NCI-H226 (cell line): ENCODE results near the gene PLXNC1.
A peak's percentile ranks its signal among the peaks of the same experiment; 100 is the strongest.

ENCODE experiments used
- DNase-seq: peaks from one replicate; pipeline ENCODE4 v3.0.0-alpha.2; 2015

Gene PLXNC1

DNA sequence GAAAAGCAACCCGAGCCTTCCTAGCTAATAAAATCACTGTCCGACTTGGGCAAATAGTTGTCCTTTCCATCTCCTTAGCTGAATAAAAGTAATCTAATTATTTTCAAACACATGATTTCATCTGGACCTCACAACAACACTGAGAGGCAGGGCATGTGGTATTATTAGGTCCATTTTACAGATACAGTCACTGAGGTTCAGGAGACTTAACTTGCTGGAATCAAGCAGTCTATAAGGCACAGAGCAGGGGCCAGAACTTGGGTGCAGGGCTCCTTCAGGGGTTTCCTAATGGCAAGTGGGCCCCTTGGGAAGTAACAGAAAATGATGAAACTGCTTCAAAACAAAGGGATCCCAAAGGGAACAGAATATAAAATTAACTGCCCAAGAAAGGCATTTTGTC, 15.5 kb downstream of the PLXNC1 start:
- no peak for DNase-seq

DNA sequence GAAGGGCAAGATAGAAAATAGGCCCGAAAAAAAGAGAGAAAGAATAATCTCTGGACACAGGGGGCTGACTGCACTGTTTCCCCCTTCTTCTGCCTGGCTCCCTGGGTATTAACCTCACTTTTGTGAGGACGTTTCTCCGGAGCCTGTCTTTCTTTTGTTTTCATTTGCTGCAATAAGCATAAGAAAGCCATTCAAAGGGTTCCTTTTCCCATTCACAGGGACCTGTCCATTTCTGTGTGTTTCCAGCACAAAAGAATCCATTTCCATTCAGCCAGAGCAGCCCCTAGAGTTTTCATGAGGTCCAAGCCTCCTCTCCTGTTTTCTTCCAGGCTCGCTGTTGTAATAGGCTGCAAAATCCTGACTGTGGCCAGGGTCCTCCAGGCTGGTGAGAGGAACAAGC, 16.8 kb downstream of the PLXNC1 start:
- DNase-seq, result no peak

DNA sequence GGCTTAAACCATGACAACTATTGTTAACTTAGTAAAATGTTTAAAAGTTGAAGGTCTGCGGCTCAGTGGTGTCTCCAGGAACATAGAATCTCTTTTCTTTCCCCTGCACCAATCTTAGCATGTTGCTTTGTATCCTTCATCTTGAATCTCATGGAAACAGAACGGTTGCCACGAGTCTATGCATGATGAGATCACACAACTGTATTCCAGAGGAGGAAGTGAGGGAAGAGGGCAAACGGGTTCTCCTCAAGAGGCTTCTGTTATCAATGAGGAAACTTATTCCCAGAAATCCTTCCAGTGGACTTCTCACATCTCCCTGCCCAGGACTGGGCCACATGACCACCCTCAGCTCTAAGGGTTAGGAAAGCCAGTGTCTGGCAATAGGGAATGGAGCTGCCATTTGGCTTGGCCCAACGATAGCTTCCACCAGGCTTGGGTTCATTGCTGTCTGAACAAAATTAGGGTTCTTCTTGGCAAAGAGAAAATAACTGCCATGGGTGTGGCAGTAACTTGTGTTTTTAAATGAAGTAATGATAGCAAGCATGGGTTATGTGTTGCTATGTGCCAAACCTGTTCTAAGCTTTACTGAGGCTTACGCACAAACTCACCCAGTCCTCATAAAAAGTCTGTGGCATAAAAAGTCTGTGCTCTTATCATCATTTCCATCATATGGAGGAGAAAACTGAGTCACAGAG, 17.4 kb downstream of the PLXNC1 start:
- DNase-seq, result no peak

DNA sequence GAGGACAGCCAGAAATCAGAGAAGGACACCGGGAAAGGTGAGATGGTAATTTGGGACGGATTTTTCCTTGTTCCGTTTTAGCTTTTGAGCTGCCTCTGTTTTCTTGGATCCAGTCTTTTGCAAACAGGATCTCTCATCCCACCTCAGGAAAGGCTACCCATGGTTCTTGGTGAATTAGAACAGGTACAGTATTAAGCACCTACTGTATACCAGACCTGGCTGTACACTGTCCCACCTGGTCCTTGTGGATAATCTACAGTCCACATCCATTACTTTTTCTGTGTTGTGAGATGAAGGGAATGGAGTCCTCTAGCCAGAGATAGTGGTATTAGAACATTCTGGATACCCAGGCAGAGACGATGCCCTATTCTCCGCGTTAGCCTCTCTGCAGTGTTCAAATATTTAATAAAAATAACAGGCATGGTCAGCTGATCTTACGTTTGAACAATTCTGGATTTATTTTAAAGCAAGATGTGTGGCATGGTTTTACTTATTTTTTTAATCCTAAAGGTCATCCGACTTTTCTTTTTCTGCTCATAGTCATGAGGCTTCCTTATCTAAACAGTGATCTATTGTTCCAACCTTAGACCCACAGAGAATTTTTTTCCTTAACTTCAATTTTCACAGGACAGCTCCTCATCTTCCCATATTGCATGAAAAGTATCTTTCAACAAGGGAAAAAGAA, 18.8 kb downstream of the PLXNC1 start:
- DNase-seq, result no peak

DNA sequence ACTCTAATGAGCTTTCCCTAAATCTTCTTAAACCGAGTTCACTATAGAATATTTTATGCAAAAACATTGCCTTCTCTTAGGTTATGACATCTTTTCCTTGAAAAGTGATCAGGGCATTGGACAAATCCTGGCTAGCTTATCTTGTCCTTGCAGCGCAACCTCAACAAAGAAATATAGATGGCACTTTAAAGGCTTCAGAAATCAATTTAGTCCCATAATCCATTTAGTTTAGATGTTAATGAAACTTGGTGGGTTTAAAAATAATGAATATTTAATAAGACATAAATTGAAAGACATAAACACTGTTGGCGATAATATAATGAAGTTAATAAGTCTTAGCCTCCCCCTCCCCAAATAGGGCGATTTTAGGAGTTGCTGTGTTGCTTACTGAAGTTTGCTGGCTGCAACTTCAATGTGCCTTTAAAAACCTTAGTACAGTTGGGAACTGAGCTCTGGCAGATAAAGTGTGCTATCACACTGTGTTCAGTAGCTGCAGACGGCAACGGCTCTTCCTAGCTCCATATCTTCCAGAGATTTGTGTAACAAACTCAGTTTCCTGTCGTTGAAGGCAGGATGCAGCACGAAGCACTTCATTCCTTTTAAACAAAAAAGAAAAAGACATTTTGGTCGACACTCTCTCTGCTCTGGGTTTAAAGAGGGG, 19.5 kb downstream of the PLXNC1 start:
- DNase-seq, result no peak

DNA sequence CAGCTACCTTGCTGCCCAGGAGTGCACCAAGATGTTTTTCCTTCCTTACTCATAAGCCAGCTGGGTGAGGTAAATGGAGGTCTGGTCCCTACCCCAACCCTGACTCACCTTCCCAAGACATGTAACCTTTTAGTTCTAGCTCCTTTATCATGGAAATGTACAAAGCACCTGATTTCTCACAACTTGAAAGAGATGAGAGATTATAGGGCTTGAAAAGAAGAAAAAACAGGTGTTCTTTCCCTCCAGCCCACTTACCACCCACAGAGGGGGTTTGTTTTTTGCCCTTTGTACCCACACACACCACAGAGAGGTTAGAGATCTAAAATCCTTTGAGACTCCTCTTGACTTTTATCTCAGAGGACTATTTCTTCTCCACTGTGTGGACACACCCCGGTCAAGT, 21.1 kb downstream of the PLXNC1 start:
- DNase-seq, result no peak

DNA sequence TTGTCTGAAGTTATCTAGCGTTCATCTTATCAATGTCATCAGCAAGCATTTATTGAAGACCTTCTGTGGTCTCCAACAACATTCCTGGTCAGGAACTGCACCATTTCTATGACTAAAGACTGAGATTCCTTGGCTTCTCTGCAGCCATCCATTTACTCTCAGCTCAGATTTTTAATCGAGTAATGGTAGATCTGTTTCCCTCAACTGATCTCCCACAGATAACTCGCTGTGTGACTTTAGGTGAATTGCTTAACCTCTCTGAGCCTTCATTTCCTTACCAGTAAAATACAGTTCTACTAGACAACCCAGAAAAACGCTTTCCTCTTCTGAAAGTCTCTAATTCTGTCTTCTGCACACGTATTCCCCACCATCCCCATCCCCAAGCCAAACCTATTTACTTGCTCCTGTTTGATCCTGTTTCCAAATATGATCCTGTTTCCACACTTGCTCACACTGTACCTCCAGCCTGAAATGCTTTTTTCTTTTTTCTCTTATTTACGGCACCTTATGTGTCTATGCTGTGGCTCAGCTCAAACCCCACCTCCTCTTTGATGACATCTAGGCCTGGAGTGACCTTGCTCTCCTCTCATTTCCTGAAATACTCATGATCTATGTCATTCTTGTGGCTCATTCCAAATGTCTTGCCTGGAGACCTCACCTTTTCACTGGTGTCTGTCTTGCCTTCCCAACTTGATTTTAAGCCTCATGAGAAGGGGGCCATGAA, 21.8 kb downstream of the PLXNC1 start:
- no peak for DNase-seq

DNA sequence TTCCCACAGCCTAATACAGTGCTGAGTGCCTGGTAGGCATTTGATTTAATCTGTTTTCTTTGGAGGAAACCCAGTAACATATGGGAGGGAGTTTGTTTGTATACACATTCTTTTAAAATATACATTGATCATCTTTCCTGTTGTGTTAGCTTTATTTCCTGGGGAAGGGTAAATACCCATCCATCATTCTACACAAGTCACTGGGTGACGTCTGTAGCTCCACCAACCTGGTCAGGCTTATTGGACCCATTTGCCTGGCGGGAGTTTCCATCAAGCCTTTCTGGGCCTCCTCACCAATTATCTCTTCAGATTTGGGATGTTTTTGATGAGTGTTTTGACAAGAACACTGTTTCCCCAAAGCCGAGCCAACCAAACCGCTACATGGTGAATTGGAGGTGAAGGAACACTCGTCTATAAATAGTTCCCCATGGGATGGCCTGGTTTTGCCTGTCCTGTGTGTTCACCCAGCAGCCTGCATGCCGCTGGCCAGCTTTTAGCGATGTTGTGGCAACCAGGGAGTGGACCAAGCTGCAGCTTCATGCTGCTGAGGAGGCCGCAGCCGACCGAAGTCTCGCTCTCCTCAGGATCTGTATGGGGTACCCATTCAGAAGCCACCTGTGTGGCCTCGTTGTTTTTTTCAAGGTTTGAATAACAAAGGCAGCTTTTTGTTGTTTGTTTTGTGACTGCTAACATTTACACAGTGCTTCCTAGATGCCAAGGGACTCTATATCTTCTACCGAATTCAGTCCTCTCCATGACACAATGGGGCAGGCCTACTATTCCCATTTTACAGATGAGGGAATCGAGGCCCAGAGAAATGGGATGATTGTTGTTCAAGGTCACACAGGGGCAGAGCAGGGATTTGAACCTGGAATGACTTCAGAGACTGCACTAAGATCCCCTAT, 22.6 kb downstream of the PLXNC1 start:
- no peak for DNase-seq

DNA sequence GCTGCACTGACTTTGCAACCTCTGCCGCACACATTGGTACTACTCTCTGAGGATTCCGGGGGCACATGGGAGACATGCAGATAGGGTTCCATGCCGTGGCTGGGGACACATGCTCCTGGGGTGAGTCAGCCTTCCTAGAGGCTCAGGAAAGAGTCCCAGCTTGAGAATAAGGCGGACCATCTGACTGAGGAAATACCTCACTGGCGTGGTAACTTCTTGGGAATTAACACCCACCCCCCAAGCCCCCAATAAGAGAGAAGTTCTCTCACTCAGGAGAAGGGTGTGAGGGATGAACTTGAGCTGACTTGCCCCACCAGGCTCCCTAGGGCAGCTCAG, 23.2 kb downstream of the PLXNC1 start:
- peak; percentile 69 for DNase-seq

DNA sequence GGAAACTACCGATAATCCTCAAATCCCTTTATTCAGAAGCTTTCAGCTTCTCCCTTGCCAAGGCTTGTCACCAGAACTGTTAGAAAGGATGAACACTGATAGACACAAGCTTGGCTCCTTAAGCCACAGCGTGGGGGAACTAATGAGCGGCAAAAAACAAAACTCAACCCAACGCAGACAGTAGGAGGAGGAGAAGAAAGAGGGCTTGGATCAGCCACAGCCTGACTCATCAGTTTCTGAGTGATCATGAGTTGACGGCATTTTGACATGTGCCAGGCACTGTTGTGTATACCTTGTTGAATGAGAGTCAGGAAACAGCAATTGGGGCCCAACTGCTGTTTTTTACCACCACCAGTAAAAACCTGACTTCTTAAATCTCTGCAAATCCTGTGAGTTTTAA, 23.7 kb downstream of the PLXNC1 start:
- peak; percentile 41 for DNase-seq

DNA sequence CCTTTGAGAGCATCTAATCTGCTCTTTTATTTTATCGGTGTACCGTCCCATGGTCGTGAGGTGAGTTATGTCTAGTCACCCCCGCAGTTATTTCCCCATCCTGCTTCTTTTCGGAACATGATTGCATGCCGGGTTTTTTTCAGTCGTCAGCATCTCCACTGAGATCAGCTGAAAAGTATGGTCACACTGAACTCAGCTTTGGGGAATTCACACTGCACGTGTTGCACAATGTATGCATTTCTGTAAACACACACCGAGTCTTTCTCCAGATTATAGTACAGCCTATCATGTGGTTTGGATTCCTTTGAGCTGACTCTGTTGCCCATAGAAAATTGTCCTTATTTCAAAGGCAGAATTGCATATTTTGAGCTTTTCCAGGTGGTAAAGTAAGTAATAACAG, 24.6 kb downstream of the PLXNC1 start:
- DNase-seq, result peak; percentile 95

DNA sequence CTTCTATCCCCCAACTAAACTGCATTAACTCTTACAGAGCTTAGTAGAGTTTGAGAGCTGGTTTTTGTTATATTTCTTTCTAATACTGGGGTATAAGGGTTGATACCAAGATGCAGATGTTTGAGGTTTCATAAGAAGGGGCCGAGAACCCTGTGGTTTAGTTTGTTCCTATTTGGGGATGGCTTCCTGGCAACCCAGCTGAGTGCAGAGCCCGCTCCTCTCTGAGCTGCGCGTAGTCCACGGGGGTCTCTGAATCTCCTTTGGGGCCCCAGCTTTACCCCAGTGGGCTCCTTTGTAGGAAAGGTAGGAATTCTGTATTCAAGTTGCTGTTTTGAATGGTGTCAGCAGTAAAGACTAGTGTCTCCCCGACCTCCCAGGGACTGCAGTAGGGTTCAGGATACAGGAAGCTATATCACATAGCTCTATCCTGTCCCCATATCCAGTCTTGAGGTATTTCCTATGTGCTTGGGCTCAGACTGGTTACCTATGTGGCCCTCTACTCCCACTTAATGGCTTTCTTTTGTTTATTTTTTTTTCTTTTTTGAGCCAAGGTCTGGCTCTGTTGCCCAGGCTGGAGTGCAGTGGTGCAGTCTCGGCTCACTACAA, 25.4 kb downstream of the PLXNC1 start:
- no peak for DNase-seq

DNA sequence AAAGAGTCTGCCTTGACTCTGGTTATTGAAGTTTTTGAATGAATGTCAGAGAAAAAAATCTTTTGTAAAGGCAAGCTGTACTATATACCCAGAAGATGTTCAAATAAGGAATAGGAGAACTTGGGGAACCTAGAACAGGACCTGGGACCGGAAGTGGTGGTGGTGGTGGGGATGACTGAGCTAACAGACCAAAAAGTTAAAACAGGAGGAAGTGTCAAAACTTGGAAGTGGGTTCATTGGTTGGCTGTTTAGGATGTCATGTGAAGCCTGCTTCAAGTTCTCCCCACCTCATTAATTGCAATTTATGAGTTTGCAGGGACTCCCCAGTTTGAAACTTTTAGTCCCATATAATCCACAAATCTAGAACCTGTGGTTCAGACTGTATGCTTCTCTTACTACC, 26.2 kb downstream of the PLXNC1 start:
- no peak for DNase-seq

DNA sequence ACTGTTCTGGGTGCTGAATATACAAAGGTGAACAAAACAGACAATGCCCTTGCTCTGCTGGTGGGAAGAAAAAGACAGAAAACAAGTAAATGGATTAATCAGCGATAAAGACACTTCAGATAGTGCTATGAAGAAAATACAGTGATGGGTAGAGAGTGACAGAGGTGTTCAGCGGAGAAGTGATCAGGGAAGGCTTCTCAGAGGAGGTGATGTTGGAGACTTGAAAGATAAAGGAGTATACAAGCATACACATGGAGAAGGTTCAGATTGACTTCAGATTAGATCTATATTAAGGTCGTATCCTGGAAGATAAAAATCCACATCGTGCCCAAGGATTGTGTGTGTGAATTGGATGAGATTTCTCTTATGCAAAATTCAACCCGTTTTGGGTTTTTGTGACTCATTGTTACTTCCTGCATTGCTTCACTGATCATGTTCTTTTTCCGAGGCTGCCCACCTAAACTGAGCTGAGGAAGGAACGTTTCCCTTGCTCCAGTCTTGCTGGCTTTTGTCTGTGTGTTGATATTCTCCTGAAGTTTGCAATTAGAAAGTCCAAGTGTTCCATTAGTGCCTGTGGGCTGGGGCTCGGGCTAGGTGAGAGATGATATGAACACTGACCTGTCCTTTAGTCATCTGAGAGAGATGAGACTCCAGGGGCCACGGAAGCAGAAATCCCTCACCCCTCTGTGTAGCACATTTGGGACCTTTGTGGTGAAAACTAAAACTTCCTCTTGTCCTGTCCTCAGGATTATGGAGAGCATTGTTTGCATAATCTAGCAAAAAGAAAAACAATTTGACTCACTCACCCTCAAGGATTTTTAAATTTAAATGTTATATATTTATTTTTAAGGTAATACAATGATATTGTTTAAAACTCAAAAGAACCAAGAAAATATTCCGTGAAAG, 27.6 kb downstream of the PLXNC1 start:
- DNase-seq, result peak; percentile 3

DNA sequence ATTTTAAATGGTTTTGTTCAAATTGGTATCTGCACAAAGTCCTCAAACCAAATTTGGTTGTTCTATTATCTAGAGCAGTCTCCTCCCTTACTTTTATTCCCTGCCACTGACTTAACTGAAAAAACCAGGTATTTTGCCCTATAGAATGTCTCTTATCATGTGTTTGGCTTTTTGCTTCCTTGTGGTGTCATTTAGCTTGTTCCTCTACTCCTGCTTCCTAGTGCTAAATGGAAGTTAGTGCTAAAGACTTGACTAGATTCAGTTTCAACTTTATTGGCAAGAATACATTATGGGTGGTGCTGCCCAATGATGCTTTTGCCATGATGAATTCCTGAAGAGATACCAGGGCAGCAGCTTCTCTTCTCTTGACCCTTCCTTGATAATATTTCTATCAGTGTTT, 29.7 kb downstream of the PLXNC1 start:
- no peak for DNase-seq

DNA sequence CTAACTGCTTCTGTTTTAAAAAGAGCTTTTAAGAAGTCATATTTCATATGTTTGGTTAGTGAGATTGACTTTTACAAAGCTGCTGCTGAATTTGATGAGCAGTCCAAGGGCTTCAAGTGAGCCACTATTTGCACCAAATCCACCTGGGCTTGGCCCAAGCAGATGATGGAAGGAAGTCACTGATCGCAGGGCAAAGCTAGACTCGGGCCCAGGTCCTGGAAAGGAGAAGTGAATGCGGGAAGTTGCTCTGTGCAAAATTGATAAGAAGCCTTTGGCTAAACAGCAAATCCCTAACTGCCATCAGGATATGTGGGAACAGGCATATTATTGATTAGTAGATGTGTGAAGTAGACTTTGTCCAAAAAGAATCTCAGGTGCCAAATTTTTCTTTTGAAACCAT, 30.5 kb downstream of the PLXNC1 start:
- no peak for DNase-seq

DNA sequence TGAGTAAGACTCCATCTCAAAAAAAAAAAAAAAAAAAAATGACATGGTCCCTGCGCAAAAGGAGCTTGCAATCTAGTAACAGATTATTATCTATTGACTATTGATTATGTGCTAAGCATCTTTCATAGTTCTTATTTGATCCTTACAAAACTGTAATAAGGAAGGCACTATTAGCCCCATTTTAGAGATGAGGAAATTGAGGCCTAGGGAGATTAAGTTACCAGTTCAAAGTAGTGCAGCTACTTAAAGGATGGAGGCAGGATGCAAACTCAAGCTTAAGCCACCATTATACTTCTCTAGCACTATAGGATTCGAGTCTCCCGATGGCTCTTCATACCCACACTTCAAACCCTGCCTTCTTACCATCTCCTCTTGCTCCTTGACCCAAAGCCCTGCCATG, 31.3 kb downstream of the PLXNC1 start:
- DNase-seq, result no peak

DNA sequence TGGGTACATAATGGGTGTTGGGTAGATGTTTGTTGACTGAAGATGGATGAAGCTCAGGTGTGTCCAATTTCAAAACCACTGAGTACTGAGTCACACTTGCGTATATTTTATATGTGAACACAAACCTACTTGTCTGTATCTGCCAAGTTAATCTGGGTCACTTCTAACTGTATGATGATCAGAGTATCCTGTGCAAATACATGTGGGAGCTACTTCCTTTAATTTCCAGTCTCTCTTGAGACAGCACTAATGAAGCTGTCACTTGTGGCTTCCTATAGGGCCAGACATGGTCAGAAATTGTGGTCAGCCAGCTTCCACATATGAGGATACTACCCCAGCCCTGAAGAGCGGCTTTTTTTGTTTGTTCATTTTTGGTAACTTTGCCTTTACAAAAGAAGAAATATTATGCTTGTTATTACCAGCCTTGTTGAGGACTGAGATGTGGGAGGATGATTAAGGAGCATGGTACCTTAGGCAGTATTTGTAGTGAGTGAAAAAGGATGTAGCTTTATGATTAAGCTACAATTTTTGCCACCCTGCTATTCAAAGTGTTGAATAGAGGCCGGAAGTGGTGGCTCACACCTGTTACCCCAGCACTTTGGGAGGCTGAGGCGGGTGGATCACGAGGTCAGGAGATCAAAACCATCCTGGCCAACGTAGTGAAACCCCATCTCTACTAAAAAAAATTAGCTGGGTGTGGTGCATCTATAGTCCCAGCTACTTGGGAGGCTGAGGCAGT, 32.4 kb downstream of the PLXNC1 start:
- no peak for DNase-seq

DNA sequence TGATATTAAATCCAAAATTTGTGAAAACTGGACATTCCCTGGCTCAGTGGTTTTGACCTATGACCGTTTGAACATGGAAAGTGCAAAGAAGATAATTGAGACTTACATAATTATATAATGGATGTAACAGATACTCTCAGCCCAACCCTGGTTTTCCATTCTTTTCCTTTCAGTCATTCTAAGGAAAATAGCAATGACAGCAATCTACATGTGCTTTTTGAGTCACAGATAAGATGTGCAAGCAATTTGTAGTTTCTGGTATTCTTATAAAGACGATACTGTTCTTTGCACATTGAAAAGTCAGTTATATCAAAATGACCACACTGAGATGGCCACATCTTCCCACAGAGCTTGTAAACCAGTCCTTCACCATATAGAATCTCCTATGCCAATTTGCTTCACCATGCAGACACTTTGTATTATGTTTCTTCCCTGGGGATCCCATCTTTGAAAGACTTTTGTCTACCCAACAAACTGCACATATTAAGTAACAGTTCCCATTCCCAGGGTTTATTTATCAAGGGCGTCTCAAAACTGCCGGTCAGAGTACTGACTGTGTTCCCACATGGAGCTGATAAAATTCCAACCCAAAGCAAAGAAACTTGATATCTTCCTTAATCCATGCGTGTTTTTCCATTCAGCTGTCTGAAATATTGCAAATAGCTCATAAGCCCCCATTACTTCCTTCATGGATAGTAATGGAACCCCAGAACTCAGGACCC, 34.8 kb downstream of the PLXNC1 start:
- DNase-seq, result no peak
